ENCODE data around the gene ADGRL2.

ADGRL2 gene

DNA sequence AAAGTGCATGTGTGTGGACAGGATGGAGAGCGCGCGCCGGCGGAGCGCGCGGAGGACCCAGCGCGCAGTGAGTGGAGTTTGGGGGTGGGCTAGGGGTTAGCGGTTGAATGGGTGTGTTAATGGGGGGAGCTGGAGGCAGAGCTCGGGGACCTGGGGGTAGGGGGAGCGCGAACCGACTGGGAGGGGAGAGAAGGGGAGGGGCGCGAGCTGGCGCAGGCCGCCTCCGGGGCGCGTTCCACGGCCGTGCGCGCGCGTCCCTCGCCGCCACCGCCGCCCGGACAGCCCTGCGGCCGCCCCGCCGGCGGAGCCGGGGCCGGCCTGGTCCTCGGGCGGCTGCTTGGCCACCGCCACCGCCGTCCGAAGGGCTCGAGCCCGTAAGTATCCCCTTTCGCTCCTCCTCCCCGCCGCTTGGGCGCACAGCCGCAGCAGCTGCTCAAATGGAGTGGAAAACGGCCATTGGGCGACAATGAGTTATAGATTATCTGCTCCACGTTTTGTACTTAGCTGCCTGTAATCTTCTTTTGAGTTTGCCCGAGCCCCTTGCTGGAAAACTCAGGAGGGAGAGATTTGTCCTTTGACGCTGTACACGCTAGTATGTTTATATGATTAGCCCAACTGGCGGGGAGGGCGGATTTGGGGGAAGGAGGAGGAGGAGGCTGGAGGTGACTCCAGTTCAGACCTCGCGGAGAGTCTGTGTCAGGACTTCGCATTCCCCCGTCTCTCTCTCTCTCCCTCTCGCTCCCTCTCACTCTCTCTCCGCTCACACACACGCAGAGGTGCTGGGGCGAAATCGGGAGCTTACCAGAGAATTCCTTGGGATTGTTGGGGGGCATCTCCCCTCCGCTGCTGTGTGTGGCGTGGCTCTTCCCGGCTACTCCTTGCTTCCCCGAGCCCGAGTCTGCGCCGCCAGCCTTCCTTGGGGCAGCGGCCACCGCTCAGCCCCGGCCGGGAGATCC is at the start of gene ADGRL2:
Gene ADGRL2 (plus strand): TSS at position 240 of the 956 bp plus-strand sequence. CDS start 36,051 bp downstream, outside the sequence.
- no peak for DNase-seq (ENCODE audit: low read depth)

DNA sequence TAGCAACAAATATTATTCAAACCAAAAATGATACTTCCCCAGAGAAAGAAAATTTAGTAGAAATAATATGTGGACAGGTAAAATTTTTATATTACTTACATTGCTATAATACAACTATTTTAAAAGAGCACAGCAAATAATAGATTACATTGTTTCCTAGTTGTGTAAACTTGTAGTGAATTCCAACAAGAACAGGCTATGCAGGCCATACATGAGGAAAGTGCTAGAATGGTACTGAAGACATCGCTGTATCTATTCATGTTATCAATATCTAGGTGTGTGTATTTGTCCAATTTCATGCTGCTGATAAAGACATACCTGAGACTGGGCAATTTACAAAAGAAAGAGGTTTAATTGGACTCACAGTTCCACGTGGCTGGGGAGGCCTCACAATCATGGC is 47.9 kb upstream of the ADGRL2 start:
- DNase-seq (ENCODE audit: low read depth), result no peak

DNA sequence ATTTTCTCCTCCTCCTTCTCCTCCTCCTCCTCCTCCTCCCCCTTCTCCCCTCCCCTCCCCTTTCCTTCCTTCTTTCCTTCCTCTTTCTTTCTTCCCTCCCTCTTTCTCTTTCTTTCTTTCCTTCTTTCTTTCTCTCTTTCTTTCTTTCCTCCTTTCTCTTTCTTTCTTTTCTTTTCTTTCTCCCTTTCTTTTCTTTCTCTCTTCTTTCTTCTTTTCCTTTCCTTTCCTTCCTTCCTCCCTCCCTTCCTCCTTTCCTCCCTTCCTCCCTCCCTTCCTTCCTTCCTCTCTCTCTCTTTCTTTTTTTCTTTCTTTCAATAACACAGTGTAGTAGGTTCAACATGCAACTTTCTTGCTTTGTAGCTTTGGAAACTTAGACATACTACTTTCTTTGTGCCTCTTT is 46.3 kb upstream of the ADGRL2 start:
- no peak for DNase-seq (ENCODE audit: low read depth)

DNA sequence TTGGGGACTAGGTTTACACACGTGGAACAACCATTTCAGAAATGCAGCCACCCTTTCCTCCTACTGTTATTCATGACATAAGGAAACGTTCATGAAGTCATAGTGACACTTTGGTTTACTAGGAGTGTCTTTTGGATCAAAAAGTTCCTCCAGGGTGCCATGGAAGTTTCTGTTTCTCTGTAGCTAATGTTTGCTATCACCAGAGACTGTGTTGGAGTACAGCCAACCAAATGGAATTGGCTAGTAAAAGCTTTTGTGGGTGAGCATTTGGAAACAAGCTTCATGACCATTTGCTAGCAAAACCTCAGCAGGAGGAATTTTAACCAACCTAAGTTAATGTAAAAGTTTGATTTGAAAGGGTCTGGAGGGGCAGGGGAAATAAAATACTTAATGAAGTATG is 43.9 kb upstream of the ADGRL2 start:
- DNase-seq (ENCODE audit: low read depth), result no peak

DNA sequence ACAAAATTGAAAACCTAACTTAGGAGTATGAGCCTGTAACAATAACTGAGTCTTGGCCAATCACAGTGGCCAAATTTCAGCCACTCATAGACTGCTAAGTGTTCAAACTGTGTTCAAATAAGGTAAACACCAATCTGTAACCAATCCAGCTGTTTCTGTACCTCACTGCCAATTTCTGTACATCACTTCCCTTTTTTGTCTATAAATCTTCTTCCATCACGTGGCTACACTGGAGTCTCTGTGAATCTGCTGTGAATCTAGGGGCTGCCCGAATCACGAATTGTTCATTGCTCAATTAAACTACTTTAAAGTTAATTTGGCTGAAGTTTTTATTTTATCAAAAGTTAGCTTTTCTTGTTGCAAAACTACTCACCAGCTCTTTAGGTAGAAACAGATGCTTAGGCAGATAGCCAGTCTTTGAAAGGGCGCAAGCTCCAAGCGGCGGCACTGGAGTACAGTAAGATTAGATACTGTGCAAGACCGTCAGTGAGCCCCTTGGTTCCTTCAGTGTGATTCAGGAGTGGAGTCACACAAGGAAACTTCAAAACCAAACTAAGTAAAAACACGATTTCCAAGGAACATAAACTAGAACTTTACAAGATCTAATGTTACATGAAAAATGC is 43.2 kb upstream of the ADGRL2 start:
- no peak for DNase-seq (ENCODE audit: low read depth)

DNA sequence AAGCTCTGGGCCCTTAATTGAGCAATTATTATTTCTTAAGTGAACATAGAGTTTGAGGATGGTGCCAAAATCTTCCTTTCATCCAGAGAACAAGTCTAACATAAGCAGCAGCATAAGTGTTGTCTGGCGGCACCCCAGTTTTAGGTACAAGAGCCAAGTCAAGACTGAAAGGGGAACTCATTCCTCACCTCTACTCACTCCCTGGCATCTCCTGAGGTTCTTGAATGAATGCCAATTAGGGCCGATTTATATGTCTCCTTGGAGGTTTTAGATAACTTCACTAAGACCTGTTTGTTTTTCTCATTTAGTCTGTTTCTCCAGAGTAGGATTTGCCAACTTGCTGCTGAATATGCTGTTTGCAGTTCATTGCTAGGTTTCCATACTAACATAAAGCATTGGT is 42.6 kb upstream of the ADGRL2 start:
- no peak for DNase-seq (ENCODE audit: low read depth)

DNA sequence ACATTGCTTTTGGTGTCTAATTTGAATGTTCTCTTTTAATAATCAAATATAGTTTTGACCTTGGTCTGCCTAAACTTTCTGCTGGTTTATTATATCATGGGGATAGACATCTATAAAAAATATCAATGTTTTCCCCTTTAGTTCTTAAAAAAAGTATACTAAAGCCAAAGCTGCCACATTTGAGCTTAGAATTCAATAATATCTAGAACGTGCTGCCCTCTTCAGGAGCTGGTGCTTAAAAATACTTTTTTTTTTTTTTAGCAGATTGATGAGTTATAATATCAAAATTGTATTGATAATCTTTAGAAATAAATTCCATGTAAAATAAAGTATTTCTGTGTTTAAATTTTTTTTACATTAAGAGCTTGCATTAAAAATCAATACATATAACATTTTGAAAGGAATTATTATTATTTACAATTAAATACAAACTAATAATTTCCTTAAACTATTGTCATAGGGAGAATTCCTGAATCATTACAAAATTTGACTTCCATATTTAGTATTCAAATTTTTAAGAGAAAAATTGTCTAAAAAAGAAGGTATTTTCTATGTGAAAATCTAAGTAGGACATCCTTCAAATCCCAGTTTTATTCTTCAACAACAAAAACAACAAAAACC is 40.1 kb upstream of the ADGRL2 start:
- no peak for DNase-seq (ENCODE audit: low read depth)

DNA sequence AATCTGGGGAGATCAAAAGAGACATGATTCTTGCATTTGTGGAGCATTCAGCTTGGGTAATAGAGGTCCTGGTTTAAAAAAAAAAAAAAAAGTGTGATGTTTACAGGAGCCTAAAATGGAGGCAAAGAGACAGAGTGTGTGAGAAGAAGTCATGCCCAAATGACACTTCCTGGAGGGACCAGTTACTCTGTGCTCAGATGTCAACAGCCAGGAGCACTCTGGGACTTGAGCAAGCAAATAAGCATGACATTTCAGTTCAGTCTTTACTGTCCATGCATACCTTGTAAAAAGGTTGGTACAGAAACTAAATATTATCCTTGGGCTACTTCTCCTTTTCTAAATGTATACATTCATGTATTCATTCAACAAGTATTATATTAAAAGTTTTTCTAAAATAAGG is 25.2 kb upstream of the ADGRL2 start:
- no peak for DNase-seq (ENCODE audit: low read depth)

DNA sequence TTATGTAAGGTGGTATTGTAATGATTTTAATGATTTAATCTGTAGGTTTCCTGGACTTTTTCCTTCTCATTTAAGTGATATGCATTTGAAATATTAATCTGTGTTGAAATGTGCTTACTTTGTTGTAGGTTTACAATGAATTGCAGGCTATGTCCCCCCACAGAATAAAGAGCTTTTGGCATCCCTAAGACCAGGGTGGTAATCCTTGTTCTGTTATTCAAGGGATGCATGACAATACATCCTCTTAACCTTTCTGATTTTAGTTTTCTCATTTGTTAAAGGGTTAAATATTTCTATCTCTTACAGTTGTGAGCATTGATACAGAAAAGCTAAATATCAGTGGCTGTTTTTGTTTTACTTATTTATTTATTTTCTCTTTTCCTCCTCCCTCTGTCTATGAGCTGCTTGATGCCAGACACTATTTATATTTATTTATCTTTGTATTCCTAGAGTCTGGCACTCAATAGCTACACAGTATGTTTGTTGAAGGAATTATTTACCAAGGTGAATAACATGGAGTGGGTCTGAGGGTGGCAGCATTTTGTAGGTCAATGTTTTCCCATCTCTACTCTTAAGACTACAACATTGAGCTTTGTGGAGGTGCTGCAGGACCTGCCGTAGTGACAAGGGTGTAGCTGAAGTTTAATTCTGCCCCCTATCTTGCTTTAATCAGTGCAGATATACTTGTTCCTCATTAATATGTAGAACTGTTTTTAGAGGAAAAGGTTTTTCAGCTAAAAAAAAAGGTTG is 19.9 kb upstream of the ADGRL2 start:
- no peak for DNase-seq (ENCODE audit: low read depth)

DNA sequence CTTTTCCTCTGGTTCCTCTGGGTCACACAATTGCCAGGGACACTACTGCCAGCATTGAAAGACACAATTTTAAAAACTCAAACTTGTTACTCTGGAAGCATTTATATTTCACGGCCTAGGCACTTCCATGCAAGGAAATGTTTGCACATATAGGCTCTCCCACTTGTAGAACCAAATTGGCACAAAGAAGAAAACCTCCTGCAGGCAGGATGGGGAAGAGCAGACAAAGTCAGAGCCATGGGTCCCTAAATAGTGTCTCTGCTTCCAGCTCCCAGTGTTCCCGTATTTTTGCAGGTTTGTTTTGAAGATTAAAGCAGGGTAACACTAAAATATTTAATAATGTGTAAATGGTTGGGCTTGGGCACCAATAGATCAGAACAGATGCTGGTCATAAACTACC is 19.0 kb upstream of the ADGRL2 start:
- no peak for DNase-seq (ENCODE audit: low read depth)

DNA sequence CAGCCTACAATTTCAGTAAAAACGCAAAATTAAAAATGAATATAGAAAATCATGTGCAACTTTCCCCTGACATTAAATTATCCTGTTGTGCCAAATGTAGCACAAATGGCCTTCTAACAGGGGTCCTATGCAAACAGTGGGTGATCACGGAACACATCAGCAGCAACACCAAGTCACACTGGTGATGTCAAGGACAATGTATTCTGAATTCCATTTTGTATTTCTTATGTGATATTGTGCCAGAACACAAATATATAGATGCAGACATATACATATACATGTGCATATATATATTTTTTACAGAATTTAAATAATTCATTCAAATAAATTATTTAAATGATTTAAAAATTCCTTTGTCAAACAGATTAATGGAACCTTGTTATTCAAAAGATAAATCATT is 8.6 kb upstream of the ADGRL2 start:
- DNase-seq (ENCODE audit: low read depth), result no peak

DNA sequence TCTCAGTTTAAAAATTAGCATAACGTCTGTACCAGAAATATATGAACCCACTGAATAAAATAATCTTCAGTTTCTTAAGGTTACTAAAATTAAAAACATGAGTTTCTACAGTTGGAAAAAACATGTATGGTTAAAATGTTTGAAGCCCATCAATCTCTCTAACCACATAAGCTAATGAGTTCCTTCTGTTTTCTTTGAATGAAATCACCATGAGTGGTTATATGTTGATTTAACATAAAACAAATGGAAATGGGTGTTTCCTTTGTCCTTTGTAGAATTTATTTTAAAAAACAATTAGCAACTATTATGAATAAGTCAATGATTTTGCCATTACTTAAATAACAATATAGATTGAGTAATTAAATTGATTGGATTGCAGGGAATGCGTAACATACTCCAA is 3.0 kb upstream of the ADGRL2 start:
- no peak for DNase-seq (ENCODE audit: low read depth)

DNA sequence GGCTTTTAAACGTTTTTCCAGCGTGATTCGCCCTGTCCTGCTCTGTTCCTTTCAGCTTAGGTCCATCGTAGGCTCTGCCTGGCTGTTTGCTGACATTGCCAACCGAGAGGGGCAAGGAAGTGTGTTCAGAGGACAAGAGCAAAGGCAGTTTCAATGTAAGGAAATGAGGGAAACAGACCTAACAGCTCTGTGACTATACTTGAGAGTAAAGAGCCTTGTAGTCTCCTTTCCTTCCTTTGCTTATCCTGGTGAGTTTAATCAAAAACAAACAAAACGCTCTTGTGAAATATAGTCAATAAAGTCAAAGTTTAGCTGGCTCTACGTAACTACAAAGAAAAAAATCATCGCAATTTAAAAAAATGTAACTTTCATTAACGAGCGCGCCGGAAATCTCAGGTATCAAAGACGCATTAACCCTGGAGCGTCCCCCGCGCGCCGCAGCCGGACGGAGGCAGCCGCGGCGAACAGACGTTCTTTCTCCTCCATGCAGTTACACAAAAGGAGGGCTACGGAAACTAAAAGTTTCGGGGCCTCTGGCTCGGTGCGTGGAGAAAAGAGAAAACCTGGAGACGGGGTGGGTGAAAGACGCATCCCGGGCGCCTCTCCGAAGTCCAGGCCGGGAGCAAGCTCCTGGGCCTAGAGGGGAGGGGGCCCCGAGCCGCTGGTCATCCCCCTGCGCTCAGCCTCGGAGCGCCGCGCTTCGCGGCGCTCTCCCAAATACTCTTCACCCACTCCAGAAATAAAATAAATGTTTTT is 617 bp upstream of the ADGRL2 start:
- no peak for DNase-seq (ENCODE audit: low read depth)

DNA sequence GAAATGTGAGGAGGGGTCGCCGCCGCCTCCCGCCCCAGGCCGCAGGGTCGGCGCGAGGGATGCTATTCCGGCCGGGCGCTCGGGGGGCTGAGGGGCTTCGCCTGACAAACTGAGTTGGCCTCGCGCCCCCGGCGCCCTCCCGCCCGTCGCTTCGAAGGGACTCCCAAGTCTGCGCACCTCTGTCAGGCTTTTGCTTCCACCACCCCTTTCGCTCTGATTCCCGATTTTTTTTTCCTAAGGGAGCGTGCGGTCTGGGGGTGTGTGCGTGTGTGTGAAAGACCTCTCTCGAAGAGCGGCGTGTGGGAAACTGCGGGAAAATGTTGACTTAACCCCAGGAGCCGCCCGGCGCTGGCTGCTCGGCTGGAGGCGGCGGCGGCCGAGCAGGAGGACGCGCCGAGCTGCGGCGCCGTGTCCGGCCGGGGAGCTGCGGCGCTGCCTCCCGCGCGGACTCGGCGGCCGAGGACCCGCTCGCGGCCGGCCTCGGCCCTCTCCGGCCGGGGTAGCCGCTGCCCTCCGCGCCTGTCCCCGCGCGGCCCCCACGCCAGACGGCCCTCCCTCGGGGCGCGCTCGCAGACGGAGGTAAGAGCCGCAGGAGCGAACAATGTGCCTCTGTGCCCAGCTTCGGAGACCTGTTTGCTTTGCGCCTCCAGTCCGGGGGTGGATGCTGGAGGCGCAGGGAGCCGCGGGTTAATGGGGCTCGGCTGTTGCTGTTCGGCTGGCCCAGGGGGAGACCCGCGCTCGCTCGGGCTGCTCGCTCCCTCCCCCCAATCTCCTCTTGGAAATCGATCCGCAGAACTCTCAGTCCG is 1.1 kb downstream of the ADGRL2 start:
- DNase-seq (ENCODE audit: low read depth), result no peak

DNA sequence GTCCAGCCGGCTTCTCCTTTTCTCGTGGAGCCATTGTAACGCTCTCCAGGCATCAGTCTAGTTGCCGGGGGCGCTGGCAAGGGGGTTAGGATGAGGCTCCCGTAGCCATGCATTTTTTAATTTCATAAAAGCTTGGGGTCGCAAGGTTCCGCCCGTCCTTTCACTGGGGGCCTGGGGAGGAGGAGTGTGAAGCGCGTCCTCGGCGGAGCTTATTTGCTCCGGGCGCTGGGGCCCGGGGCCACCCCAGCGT is 1.6 kb downstream of the ADGRL2 start:
- no peak for DNase-seq (ENCODE audit: low read depth)

DNA sequence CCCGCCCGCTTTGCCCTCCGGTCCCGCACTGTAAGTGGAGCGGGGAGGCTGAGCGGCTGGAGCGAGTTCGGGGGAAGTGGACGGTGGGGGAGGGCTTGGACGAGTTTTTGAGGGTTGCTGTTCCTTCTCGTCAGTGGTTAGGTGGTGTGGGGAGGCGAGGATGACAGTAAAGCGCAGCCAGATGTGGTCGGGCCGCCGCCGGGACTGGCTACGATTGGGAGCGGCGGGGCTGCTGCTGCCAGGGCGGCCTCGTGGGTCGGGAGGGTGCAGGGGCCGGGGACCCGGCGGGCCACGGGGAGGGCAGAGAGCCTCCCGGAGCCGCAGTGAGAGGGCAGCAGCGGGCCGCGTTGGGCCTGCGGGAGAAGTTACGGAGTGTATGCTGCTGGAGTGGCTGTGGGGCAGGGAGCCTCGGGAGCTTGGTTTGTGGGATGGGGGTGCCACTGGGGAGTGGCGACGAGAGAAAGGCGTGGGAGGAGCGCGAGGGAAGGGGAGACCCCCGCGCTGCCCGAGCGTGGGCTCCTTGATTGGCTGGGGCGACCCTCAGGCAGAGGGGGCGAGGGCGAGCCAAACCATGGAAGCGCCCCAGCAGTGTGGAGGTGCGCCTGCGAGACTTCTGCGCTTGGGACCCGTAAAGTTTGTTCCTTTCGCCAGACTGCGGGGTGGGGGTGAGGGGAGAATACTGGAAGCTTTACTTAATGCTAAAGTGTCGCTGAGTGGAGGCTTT is 2.1 kb downstream of the ADGRL2 start:
- DNase-seq (ENCODE audit: low read depth), result no peak

DNA sequence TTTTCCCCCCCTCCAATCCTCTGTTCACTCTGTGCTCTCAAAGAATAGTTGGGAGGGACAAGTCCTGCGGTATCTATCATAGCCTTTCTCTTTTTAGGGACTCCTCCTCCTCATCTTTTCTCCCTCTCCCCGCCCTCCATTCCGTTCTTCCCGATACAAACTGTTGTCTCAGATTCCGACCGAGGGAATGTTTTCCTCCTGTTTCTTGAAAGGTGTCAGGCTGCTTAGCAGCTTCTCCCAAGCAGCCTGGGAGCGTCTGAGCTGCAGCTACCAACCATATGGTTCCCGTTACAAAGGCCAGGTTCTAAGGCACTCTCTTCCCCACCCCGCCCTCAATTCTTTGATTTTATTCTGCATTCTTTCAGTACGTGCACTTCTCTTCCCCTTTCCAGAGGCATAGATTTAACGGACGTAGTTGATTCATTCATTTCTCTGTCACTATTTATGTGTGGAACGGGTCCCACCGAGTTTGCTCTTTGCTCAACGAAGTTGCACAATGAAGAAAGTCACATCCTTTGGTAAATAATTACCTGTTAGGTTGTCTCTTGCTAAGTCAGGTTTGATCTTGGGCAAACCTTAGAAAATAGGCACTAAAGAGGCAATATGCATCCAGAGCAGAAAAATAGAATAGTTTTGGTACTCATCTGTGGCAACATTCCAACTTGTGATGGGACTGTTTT is 2.8 kb downstream of the ADGRL2 start:
- DNase-seq (ENCODE audit: low read depth), result no peak

DNA sequence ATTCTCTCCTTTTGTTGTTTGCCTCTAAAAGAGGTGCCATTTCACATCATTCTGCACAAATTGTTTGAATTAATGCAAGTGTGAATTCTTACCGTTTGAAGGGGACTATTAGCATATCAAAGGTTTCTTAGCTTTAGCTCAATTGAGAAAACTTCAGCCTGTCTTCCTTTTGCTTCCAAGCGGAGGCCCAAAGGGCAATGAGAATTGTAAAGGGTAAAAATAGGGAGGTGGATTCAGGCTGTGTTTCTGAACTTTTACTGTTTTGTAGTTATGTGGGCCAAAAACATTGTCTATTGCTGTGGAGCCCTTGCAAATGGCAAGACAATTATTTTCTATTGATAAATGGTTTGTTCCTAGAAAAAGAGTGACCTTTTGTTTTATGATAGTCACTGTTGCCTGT is 3.6 kb downstream of the ADGRL2 start:
- no peak for DNase-seq (ENCODE audit: low read depth)

DNA sequence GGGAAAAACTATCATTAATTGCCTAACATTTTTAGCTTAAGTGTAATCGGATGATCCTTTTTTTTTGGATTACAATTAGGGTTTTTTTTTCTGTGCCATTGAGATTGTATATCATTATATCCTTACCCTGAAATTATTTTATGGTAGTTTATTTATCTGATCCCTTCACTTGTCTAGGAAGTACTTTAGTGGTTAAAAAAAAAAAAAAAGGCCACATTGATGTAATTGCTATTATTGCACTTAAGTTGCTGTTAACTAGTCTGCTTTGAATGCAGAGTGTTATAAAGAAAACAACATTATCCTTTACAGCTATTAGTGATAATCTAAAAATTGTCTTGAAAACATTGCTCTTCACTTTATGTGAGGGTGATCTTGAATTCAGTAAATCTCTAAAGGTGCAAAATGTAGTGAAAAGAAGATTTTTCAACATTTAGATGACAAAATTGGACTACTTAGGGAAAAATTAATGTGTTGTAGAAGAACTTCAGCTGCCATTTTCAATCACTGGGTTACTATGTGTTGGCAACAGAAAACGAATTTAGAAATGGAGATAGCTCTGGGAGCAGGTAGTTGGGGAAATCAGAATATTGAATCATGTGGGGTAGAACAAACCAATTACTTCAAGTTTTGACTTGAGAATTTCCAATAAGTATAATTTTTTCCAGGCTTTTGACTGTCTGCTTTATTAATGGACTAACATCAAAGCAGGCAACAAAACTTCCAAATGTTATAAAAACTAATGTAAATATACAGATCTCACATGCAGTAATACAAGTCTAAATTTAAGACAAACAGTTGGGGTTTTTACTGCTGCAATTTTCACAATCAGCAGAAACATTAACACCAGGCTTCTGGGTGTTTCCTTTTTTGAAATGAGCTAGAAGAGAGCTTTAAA is 5.0 kb downstream of the ADGRL2 start:
- no peak for DNase-seq (ENCODE audit: low read depth)

Measured in activated T-helper 1 cell treated with Interleukin-2 at 50 U/mL for 16 hours (primary cell).